Mucosa of descending colon (tissue), 3 donors: ENCODE results near the gene MAMDC2. TPM values are rescaled to one million over a fixed set of nuclear protein-coding genes. Genes with fewer than 3 reads are reported as not detected.
A peak's percentile ranks its signal among the peaks of the same experiment; 100 is the strongest.

Experiments used
- ATAC-seq: fragments of 200-7000 bp; cut with Tn5 transposase; one replicate; pipeline ENCODE4 v1.9.1; 2020; ENCODE audit warnings: mild to moderate bottlenecking, moderate library complexity
- DNase-seq, 3 donors: peaks; one replicate each; pipeline ENCODE4 v3.0.0-alpha.2; 2020
- H3K36me3 ChIP-seq: fragments of 200-600 bp; one replicate; pipeline ENCODE4 v1.8.0; 2021; ENCODE audit warnings: low read depth, mild to moderate bottlenecking
- H3K4me1 ChIP-seq: fragments of 200-600 bp; one replicate; pipeline ENCODE4 v1.8.0; 2021; ENCODE audit warnings: low read depth, mild to moderate bottlenecking
- H3K4me3 ChIP-seq: fragments of 200-600 bp; one replicate; pipeline ENCODE4 v1.8.0; 2021; ENCODE audit warnings: mild to moderate bottlenecking
- H3K9me3 ChIP-seq: fragments of 200-600 bp; one replicate; pipeline ENCODE4 v1.8.0; 2021; ENCODE audit warnings: mild to moderate bottlenecking
- intact Hi-C, 2 donors: fragments of 100-400 bp; cut with DNase I in 1 of 2; cut with micrococcal nuclease in 1 of 2; formaldehyde crosslinking; loops; one replicate each; pipeline versions ENCODE4 v1.11.0 to v1.11.1; 2022; cut with DNase I, micrococcal nuclease
- total RNA-seq, 3 donors: library from RNA; stranded (reverse); fragmentation: NEBNext Ultra II Directional in 2 of 3; extraction: Animal tissue kit (Norgen Biotek cat#: 25700) in 2 of 3; gene quantifications; one replicate each; pipeline versions ENCODE4 v1.2.1 to v1.2.4, GENCODE V29; 2021 to 2023
- TF ChIP-seq, protein P1 (sequence below): fragments of 200-600 bp; IDR thresholded peaks from one replicate; pipeline ENCODE4 v1.8.0; 2022; ENCODE audit warnings: antibody characterized with exemption, mild to moderate bottlenecking
- donor health status: DM: no; HTN: no; CAD: no; lungs with moderate emphysema.
- donor health status: DM: no; HTN: no; CAD: no.
- donor health status: DM: no; HTN: yes; CAD: no.

Gene MAMDC2
- total RNA-seq, 3 donors from 2014 or later = 3.5 to 70.6 (median 6.9) TPM

DNA sequence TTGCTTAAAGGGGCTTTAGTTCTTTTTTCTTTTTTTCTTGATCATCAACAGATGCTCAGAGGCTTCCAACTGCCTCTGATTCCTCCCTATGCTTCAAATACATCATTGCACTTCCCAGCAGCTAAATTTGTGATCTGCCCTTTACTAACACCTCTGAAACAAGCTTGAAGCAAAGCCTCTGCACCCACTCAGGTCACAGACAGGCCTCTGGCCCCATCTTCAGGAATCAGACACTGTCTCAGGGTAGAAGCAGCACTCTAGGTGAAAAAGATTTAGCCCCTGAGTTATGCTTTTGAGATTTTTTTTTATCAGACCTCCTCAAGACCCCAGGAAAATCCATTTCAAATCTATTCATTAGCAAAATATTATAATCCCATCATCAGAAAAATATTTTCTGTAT is 91.5 kb downstream of the MAMDC2 start:
- no peak overlapping the region for H3K4me3 ChIP-seq
- no peaks in the 10 kb centered on the region for H3K36me3 ChIP-seq
- H3K9me3 ChIP-seq = no peaks in the 10 kb centered on the region
- DNase-seq = no peak
- no peak for ATAC-seq
- no peaks in the 10 kb centered on the region for H3K4me1 ChIP-seq
- TF ChIP-seq, protein P1, sequence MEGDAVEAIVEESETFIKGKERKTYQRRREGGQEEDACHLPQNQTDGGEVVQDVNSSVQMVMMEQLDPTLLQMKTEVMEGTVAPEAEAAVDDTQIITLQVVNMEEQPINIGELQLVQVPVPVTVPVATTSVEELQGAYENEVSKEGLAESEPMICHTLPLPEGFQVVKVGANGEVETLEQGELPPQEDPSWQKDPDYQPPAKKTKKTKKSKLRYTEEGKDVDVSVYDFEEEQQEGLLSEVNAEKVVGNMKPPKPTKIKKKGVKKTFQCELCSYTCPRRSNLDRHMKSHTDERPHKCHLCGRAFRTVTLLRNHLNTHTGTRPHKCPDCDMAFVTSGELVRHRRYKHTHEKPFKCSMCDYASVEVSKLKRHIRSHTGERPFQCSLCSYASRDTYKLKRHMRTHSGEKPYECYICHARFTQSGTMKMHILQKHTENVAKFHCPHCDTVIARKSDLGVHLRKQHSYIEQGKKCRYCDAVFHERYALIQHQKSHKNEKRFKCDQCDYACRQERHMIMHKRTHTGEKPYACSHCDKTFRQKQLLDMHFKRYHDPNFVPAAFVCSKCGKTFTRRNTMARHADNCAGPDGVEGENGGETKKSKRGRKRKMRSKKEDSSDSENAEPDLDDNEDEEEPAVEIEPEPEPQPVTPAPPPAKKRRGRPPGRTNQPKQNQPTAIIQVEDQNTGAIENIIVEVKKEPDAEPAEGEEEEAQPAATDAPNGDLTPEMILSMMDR = no peak
- intact Hi-C loops = no loop called here

DNA sequence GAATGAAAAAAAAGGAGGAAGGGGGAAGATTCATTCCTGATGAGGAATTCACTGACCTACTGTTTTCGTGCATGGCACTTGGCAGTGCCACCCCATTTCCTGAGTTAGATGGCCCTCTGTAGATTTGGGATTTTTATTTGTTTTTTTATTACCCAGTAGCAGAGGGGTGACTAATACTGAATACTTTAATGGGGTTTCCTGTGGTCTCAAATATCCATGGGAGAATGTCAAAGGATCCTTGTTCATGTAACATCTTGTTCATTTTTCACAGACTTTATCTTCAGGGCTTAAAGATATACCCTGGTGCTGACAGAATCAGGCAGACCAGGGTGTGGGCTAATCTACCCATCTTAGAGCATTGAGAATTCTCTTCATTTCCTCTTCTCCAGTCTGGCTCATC is 93.0 kb downstream of the MAMDC2 start:
- ATAC-seq = no peak
- TF ChIP-seq, protein P1 = no peak
- intact Hi-C loops = no loop called here

DNA sequence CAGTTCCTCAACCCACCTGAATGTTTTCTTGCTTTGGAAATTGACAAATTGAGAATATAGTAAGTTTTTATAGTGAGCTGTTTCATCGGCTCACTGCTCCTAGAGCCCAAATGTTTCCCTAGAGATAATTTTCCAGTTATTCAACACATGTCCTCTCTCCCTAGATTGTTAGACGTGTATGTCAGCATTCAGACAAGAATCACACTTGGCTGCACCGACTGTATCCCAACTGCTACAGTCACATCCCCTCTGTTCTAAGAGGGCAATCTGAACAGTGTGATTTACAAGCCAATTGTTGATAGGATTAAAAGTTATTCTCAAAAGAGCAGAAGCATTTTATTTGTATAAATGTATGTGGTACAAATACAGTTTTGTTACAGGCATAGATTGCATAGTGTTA is 93.9 kb downstream of the MAMDC2 start:
- TF ChIP-seq, protein P1 = no peak
- no peak for DNase-seq
- no peak for ATAC-seq
- Histone ChIP-seq H3K36me3 (no peaks in the 10 kb centered on the region), H3K4me3 (no peak overlapping the region), H3K9me3 (no peaks in the 10 kb centered on the region), H3K4me1 (no peaks in the 10 kb centered on the region)
- intact Hi-C loops = no loop called here

More for the DNA sequence above, 93.0 kb downstream of the MAMDC2 start:
- H3K4me1 ChIP-seq = no peaks in the 10 kb centered on the region
- no peaks in the 10 kb centered on the region for H3K9me3 ChIP-seq
- H3K4me3 ChIP-seq = no peak overlapping the region
- no peaks in the 10 kb centered on the region for H3K36me3 ChIP-seq
- DNase-seq = no peak

- DNase-seq (no peak), ATAC-seq (no peak)
- H3K4me1 ChIP-seq = peaks cover 8% of the 10 kb centered on the region
- no peaks in the 10 kb centered on the region for H3K36me3 ChIP-seq
- TF ChIP-seq, protein P1 = no peak
- intact Hi-C loops = no loop called here
- no peaks in the 10 kb centered on the region for H3K9me3 ChIP-seq
- no peak overlapping the region for H3K4me3 ChIP-seq
These were observed 98.5 kb downstream of the MAMDC2 start for GRCh38 chr9:70142101-70142500.

GRCh38 chr9:70143394-70144130 is 99.9 kb downstream of the MAMDC2 start:
- Histone ChIP-seq H3K36me3 (no peaks in the 10 kb centered on the region), H3K4me3 (no peak overlapping the region), H3K4me1 (peaks cover 8% of the 10 kb centered on the region), H3K9me3 (no peaks in the 10 kb centered on the region)
- intact Hi-C loops = no loop called here
- ATAC-seq = peak; percentile 71
- TF ChIP-seq, protein P1 = no peak
- no peak for DNase-seq

- Histone ChIP-seq H3K4me1 (peaks cover 8% of the 10 kb centered on the region), H3K4me3 (no peak overlapping the region), H3K9me3 (no peaks in the 10 kb centered on the region), H3K36me3 (no peaks in the 10 kb centered on the region)
- DNase-seq (no peak), ATAC-seq (peak; percentile 84)
- intact Hi-C loops = no loop called here
- TF ChIP-seq, protein P1 = no peak
These were observed 100.5 kb downstream of the MAMDC2 start for GRCh38 chr9:70144131-70144503.
